Measurements from ENCODE around the gene SMIM41.

Gene SMIM41

GRCh38 chr12:52148464-52149181 is 69.1 kb downstream of the SMIM41 start:
- H3K27ac ChIP-seq: peak overlapping the region; percentile 56

DNA sequence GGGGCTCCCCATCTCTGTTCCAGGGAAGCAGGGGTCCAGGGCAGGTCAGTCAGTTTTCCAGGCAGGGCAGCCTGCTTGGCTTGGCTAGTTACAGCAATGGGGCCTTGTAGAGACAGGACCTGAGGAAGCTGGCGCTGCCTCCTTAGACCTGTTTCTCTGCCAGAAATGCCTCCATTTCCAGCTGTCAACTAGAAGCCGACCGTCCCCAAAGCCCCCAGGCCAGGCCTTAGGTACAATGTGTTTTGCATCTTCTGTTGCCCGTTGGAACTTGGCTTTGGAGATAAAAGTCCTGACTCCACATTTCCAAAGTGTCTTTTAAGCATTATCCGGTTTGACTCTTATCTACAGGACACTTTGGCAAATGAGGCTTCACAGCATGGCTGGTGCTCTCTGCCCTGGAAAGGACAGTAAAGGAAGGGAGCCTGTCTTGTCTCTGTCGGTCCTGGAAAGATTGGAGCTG is 69.7 kb downstream of the SMIM41 start:
- H3K27ac ChIP-seq: peak overlapping the region; percentile 56
- no peak for TF ChIP-seq ZFX (IDR thresholded peaks at IDR 0.05)
- TF ChIP-seq, protein P1, sequence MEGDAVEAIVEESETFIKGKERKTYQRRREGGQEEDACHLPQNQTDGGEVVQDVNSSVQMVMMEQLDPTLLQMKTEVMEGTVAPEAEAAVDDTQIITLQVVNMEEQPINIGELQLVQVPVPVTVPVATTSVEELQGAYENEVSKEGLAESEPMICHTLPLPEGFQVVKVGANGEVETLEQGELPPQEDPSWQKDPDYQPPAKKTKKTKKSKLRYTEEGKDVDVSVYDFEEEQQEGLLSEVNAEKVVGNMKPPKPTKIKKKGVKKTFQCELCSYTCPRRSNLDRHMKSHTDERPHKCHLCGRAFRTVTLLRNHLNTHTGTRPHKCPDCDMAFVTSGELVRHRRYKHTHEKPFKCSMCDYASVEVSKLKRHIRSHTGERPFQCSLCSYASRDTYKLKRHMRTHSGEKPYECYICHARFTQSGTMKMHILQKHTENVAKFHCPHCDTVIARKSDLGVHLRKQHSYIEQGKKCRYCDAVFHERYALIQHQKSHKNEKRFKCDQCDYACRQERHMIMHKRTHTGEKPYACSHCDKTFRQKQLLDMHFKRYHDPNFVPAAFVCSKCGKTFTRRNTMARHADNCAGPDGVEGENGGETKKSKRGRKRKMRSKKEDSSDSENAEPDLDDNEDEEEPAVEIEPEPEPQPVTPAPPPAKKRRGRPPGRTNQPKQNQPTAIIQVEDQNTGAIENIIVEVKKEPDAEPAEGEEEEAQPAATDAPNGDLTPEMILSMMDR (conservative IDR thresholded peaks at IDR 0.05): no peak

More at GRCh38 chr12:52148464-52149181, 69.1 kb downstream of the SMIM41 start:
- TF ChIP-seq, protein P1 (conservative IDR thresholded peaks at IDR 0.05): no peak
- TF ChIP-seq ZFX (IDR thresholded peaks at IDR 0.05): no peak

- peak overlapping the region; percentile 56; the same call in 1 of the 2 replicates for H3K27ac ChIP-seq
- no peak for TF ChIP-seq ZFX (IDR thresholded peaks at IDR 0.05)
- TF ChIP-seq, protein P1 (conservative IDR thresholded peaks at IDR 0.05): no peak
Measured at GRCh38 chr12:52149651-52150241, 70.2 kb downstream of the SMIM41 start.

GRCh38 chr12:52151153-52151836 is 71.8 kb downstream of the SMIM41 start:
- peak overlapping the region; percentile 42 for H3K27ac ChIP-seq
- TF ChIP-seq ZFX (IDR thresholded peaks at IDR 0.05): no peak
- TF ChIP-seq, protein P1 (conservative IDR thresholded peaks at IDR 0.05): no peak

DNA sequence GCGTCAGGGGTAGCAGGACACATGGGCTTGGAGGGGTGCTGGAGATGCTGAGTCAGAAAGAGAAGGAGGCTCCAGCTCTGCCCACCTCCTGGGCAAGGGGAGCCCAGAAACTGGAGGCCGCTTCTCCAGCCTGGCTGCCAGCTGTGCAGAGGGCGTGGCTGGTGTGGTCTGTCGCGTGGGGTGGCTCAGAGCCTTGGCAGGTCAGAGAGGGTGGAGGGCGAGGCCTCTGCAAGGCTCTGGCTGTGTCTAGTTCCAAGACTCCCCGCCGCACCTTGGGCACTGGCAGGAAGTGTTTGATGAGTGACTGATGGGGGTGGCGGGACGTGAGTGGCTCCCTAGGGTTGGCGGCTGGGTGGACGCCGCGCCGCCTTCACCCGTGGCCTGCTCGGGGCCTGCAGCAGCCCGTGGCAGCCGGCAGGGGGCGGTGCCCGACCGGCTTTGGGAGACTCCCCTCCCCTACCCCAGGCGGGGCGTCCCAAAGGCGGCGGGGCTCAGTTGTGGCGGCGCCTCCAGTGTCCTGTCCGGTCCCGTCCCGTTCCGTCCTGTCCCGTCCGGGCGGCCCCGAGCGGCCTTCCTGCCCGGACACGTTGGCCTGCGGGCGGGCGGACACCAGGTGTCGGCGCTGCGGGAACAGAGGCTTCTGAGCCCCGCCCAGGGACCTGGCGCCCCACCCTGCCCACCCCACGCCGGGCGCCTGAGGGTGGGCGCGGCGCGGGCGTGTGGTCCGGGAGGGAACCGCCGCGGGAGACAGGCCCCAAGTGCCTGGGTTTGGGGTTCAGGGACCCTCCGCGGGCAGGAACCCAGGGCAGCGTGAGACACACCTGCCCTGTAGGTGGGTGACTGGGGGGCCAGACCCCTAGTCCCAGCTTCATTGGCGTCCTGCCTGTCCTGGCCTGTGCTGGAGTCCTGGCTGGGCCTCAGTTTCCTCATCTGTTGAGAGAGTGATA is 72.6 kb downstream of the SMIM41 start:
- no peak for TF ChIP-seq ZFX (IDR thresholded peaks at IDR 0.05)
- TF ChIP-seq, protein P1 (conservative IDR thresholded peaks at IDR 0.05): peak; percentile 98
- peak overlapping the region; percentile 42 for H3K27ac ChIP-seq

GRCh38 chr12:52152905-52153317 is 73.4 kb downstream of the SMIM41 start:
- H3K27ac ChIP-seq: no peak overlapping the region
- TF ChIP-seq ZFX (IDR thresholded peaks at IDR 0.05): no peak
- TF ChIP-seq, protein P1 (conservative IDR thresholded peaks at IDR 0.05): no peak
